ENCODE measurements around the gene BTBD1. TPM values are rescaled to one million over a fixed set of nuclear protein-coding genes. Genes with fewer than 3 reads are reported as not detected.
A peak's percentile ranks its signal among the peaks of the same experiment; 100 is the strongest.
"Not testable (repeated sequence)": the region's sequence is repeated elsewhere in the genome, so short reads cannot be mapped to it uniquely, and the experiment has no call there.

BTBD1 gene
- total RNA-seq, 1 experiment from 2014 or later: 58.3 TPM

DNA sequence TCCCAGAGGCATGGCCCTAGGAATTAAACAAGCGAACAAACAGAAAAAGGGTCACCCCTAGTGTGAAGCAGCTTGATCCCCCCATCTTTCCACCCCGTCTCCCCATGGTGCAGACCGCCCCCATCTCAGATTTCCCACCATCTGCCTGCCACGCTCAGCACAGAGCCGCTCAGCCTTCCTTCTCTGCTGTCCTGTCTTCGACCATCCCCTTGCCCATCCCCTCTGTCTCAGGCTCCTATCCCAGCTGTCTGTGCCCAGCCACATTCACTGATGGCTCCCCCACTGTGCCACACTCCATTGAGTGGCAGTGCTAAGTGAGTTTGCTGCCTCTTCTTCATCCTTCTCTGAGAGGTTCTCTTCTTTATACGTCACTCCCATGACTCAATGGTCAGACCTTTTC is 11.7 kb upstream of the BTBD1 start:
- H3K4me3 ChIP-seq (ENCODE audit: low read depth, low read length, poor library complexity, severe bottlenecking): no peak overlapping the region
- ChIA-PET POLR2A (ENCODE audit: low non-redundant PET) (interaction anchor here (0.7 kb wide), 1 partner anchor 210 kb away, joined by 3 read pairs; no protein-coding TSS in a partner anchor), CTCF (no interaction called here)
- TF ChIP-seq, protein P1, sequence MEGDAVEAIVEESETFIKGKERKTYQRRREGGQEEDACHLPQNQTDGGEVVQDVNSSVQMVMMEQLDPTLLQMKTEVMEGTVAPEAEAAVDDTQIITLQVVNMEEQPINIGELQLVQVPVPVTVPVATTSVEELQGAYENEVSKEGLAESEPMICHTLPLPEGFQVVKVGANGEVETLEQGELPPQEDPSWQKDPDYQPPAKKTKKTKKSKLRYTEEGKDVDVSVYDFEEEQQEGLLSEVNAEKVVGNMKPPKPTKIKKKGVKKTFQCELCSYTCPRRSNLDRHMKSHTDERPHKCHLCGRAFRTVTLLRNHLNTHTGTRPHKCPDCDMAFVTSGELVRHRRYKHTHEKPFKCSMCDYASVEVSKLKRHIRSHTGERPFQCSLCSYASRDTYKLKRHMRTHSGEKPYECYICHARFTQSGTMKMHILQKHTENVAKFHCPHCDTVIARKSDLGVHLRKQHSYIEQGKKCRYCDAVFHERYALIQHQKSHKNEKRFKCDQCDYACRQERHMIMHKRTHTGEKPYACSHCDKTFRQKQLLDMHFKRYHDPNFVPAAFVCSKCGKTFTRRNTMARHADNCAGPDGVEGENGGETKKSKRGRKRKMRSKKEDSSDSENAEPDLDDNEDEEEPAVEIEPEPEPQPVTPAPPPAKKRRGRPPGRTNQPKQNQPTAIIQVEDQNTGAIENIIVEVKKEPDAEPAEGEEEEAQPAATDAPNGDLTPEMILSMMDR (conservative IDR thresholded peaks at IDR 0.05; ENCODE audit: low read depth, low read length): no peak
- no peak for TF ChIP-seq EZH2 (IDR thresholded peaks at IDR 0.05; ENCODE audit: borderline replicate concordance, low read depth, low read length, poor library complexity, severe bottlenecking)
- no peaks in the 10 kb centered on the region for H3K36me3 ChIP-seq (ENCODE audit: insufficient read depth, low read length, poor library complexity, severe bottlenecking)
- H3K4me1 ChIP-seq (ENCODE audit: insufficient read depth, low read length, poor library complexity, severe bottlenecking): no peaks in the 10 kb centered on the region
- H3K9me3 ChIP-seq (ENCODE audit: low read depth, low read length, poor library complexity, severe bottlenecking): no peaks in the 10 kb centered on the region
- DNase-seq (ENCODE audit: low spot score): no peak
- H3K27me3 ChIP-seq (replicated peaks; ENCODE audit: insufficient read depth, low read depth, low read length, poor library complexity): peaks cover 51% of the 10 kb centered on the region
- intact Hi-C loops (cut with micrococcal nuclease; ENCODE audit: unreplicated experiment): no loop called here
- BruUV-seq (replicated peaks): no TSS peak
- H3K27ac ChIP-seq (ENCODE audit: low read depth, low read length, poor library complexity, severe bottlenecking): no peak overlapping the region

DNA sequence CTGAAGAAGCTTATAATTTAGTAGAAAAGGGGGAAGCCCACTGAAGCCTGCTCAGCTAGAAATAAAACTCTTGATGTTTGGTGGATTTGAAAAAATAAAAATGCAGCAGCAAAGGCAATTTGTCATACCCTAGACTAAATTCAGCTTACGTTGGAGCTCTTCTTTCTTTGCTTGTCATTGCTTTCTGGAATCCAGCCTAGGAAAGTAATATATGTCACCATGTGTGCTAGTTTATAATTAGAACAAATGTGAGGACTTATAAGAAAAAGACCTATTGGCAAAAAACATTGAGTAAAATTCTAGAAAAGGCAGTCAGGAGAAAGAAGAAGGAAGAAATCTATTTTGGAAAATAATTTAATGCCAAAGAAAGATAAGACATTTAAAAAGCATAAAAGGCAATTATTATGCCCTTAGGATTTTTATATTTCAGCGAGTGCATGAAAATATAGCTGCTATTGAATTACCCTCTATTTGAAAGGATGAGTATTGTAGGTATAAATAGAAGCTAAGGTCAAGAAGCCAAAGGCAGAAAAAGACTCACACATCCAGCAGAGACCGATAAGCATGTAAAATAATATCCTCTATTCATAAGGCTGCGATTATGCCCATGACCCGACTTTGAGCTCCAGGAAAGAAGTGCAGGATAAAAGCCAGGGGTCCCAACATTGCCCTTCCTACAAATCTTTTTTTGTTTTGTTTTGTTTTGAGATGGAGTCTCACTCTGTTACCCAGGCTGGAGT is 10.6 kb upstream of the BTBD1 start:
- Histone ChIP-seq H3K4me1 (ENCODE audit: insufficient read depth, low read length, poor library complexity, severe bottlenecking) (no peaks in the 10 kb centered on the region), H3K27me3 (replicated peaks; ENCODE audit: insufficient read depth, low read depth, low read length, poor library complexity) (peaks cover 51% of the 10 kb centered on the region), H3K9me3 (ENCODE audit: low read depth, low read length, poor library complexity, severe bottlenecking) (no peaks in the 10 kb centered on the region), H3K4me3 (ENCODE audit: low read depth, low read length, poor library complexity, severe bottlenecking) (no peak overlapping the region), H3K27ac (ENCODE audit: low read depth, low read length, poor library complexity, severe bottlenecking) (no peak overlapping the region), H3K36me3 (ENCODE audit: insufficient read depth, low read length, poor library complexity, severe bottlenecking) (no peaks in the 10 kb centered on the region)
- no peak for TF ChIP-seq EZH2 (IDR thresholded peaks at IDR 0.05; ENCODE audit: borderline replicate concordance, low read depth, low read length, poor library complexity, severe bottlenecking)
- TF ChIP-seq, protein P1 (conservative IDR thresholded peaks at IDR 0.05; ENCODE audit: low read depth, low read length): no peak
- POLR2A ChIA-PET (ENCODE audit: low non-redundant PET): interaction anchor here (0.6 kb wide), 1 partner anchor 11 kb away, joined by 6 read pairs; no protein-coding TSS in a partner anchor
- intact Hi-C loops (cut with micrococcal nuclease; ENCODE audit: unreplicated experiment): no loop called here
- CTCF ChIA-PET: no interaction called here
- BruUV-seq (replicated peaks): no TSS peak
- no peak for DNase-seq (ENCODE audit: low spot score)

DNA sequence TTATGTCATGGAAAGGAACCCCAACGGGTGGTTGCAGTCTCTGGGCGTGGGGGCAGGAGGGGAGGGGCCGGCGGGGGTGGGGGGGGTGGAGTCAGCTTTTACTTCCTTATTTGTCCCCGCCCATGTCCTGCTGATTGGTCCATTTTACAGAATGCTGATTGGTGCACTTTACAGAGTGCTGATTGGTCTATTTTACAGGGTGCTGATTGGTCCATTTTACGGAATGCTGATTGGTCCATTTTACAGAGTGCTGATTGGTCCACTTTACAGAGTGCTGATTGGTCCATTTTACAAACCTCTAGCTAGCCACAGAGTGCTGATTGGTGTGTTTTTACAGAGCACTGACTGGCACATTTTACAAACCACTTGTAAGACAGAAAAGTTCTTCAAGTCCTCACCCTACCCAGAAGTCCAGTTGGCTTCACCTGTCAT is 2.2 kb upstream of the BTBD1 start:
- H3K36me3 ChIP-seq (ENCODE audit: insufficient read depth, low read length, poor library complexity, severe bottlenecking); intact Hi-C loops (cut with micrococcal nuclease; ENCODE audit: unreplicated experiment); H3K4me3 ChIP-seq (ENCODE audit: low read depth, low read length, poor library complexity, severe bottlenecking); BruUV-seq (replicated peaks); H3K27me3 ChIP-seq (replicated peaks; ENCODE audit: insufficient read depth, low read depth, low read length, poor library complexity); H3K9me3 ChIP-seq (ENCODE audit: low read depth, low read length, poor library complexity, severe bottlenecking); POLR2A ChIA-PET (ENCODE audit: low non-redundant PET); CTCF ChIA-PET; H3K27ac ChIP-seq (ENCODE audit: low read depth, low read length, poor library complexity, severe bottlenecking): not testable (repeated sequence)
- peak; percentile 42 for DNase-seq (ENCODE audit: low spot score)
- peaks cover 13% of the 10 kb centered on the region for H3K4me1 ChIP-seq (ENCODE audit: insufficient read depth, low read length, poor library complexity, severe bottlenecking)

DNA sequence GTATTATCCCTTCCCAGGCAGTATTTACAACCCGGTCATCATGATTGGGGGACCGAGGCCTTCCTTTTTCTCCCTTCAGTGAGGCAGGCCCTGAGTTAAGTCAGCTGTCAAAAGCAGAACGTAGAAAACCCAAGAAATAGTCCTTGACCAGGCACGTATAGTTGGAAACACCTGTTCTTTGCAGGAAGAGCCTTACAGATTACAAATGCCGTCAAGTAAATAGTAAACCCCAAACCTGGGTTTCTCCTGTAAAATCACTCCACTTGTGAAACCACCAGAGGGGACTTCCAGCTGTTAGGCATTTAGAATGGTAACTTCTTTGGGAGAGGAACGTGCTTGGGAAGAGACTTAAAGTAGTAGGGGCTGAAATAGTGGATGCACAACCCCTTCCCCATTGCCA is 1.0 kb upstream of the BTBD1 start:
- H3K9me3 ChIP-seq (ENCODE audit: low read depth, low read length, poor library complexity, severe bottlenecking): no peaks in the 10 kb centered on the region
- H3K27me3 ChIP-seq (replicated peaks; ENCODE audit: insufficient read depth, low read depth, low read length, poor library complexity): no peaks in the 10 kb centered on the region
- H3K36me3 ChIP-seq (ENCODE audit: insufficient read depth, low read length, poor library complexity, severe bottlenecking): no peaks in the 10 kb centered on the region
- H3K4me3 ChIP-seq (ENCODE audit: low read depth, low read length, poor library complexity, severe bottlenecking): no peak overlapping the region
- H3K4me1 ChIP-seq (ENCODE audit: insufficient read depth, low read length, poor library complexity, severe bottlenecking): peaks cover 24% of the 10 kb centered on the region
- no TSS peak for BruUV-seq (replicated peaks)
- CTCF ChIA-PET: no interaction called here
- intact Hi-C loops (cut with micrococcal nuclease; ENCODE audit: unreplicated experiment): no loop called here
- POLR2A ChIA-PET (ENCODE audit: low non-redundant PET): no interaction called here
- no peak for DNase-seq (ENCODE audit: low spot score)
- no peak overlapping the region for H3K27ac ChIP-seq (ENCODE audit: low read depth, low read length, poor library complexity, severe bottlenecking)
- TF ChIP-seq, protein P1 (conservative IDR thresholded peaks at IDR 0.05; ENCODE audit: low read depth, low read length): no peak
- TF ChIP-seq EZH2 (IDR thresholded peaks at IDR 0.05; ENCODE audit: borderline replicate concordance, low read depth, low read length, poor library complexity, severe bottlenecking): no peak

Data from A673 (cell line).